ELF-1 (cell line): ENCODE data around the gene GNB1.

Experiments
- DNase-seq: peaks from one replicate; pipeline ENCODE4 v3.0.0-alpha.2; 2016; ENCODE audit warnings: low read depth, low spot score

The GNB1 gene

DNA sequence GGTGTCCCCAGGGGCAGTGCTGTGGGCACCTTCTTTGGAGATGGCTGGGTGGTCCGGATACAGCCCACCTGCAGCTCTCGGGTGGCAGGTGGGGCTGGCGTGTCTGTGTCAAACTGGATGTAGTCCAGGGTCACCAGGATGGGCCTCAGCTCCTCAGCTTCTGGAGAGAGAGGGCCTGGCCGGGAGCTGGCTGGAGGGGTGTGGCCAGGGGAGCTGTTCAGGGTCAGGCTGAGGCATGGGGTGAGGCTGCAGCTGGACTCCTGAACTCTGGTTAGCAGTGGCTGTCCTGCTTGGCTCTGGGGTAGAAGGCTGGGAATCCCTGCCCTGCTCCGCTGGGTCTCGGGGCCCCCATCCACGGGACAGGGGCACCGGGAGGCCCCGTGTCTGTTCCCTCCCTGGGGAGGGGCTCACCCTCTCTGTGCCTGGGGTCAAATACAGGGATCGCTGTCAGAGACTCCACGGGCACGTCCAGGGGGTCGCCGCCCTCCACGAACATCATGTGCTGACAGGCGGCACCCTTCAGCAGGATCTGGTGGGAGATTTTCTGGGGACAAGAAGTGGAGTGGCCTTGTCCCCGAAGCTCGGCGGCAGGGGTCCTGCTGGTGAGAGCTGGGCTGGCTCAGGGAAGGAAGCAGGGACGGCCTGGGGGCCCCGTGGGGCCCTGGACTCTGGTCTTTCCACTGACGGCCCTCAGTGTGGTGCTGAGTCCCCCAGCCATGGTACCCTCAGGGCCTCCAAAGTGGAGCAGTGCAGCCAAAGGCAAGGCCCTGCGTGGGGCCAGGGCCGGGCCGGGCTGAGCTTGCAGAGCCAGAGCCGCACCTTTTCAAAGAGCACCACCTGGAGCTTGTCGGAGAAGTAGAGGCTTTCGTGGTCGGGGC, 32.3 kb upstream of the GNB1 start:
- DNase-seq: peak; percentile 33

- no peak for DNase-seq
Observed at GRCh38 chr1:1922702-1922955, 31.7 kb upstream of the GNB1 start.

DNA sequence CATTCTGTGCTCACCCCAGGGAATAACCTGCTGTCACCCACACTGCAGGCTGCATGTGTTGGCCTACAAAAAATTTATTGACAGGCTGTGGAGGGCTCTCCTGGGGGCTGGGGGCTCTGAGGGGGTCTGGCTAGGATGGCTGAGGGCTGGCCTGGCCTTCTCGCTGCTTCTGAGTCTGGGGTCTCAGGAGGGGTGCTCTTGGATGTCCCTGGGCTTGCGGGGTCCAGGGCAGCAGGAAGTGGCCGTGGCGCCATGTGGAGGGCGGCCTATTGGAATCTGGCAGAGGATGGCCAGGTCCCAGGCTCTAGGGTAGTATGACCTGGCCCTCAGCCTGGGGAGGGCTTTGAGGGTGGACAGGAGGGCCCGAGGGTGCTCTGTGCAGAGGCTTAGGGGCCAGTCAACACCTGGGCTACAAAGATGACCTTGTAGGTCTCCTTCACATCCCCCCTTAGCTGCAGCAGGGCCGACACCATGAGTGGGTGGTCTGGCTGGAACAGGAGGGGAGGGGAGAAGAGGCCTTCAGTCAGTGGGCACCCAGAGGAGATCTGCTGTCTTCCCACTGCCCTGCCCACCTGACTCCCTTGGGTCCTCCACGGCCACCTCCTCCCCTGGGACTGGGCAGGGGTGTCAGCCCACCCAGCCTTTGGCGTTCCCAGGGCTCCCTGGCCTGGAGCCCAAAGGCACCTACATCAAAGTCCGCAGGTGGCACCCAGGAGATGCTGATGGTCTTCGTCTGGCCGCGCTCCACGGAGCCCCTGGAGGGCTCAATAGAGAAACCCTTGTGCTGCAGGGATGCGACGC, 31.2 kb upstream of the GNB1 start:
- no peak for DNase-seq

- no peak for DNase-seq
Observed at GRCh38 chr1:1921459-1921862, 30.6 kb upstream of the GNB1 start.

- DNase-seq: no peak
Observed at GRCh38 chr1:1920608-1921458, 29.9 kb upstream of the GNB1 start.

GRCh38 chr1:1920057-1920607, 29.2 kb upstream of the GNB1 start:
- DNase-seq: no peak

- peak; percentile 100 for DNase-seq
Observed at GRCh38 chr1:1919304-1920056, 28.6 kb upstream of the GNB1 start.

DNA sequence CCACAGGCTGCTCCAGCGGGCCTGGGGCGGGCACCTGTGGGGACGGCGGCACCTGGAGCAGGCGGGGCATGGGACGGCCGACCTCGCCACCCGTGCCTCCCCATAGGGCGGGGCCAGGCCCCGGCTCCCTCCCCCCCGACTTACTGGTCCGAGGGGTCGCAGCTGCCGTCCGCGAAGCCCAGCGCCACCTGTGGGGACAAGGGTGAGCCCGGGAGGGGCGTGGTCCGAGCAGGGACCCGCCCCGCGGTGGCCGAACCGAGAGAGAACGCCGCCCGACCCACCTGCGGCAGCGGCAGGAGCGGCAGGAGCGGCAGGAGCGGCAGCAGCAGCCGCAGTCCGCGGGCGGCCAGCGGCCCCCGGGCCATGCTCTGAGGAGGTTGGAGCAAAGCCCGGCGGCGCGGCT, 28.0 kb upstream of the GNB1 start, which contains the start of gene TMEM52:
Gene TMEM52, minus strand, starts transcription at position 379 of the 403 bp plus-strand sequence. Its CDS starts 14 bp downstream, at position 365.
- DNase-seq: no peak

DNA sequence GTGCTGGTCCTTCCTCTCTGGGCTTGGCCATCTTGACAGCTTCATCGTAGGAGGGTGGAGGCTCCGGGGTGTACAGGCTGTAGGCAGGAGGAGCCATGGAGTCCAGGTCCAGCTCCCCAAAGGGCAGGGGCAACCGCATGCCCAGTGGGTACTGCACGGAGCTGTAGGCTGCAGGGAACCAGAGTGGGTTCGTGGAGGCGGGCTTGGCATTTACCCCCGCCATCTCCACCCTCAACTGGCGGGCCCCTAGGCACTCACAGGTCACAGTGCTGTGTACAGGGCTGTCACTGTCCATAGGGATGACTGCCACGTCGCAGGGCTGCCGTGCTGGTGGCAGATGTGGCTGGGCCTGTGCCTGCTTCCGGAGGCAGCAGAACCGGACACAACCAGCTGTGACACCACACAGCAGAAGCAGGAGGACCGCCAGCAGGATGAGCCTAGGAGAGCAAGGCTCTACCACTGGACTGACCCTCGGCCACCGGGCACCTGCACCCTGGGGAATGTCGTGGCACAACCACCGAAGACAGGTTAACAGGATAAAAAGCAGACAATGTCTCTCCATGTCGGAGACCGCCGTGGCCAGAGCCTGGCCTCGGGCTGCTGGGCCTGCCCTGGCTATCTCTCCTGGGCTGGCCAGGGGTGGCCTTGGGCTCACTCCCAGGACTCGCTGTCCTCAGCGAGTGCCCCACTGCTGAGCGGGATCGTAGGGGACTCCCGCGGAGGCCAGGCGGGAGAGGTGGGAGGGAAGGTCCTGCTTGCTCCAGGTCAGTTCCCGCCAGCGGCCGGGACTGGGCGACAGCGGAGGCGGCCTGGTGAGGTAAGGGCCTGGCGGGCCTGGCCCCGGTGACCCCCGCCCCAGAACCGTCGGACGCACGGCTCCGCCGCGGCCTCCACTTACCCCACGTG, 27.4 kb upstream of the GNB1 start:
- DNase-seq: no peak

DNA sequence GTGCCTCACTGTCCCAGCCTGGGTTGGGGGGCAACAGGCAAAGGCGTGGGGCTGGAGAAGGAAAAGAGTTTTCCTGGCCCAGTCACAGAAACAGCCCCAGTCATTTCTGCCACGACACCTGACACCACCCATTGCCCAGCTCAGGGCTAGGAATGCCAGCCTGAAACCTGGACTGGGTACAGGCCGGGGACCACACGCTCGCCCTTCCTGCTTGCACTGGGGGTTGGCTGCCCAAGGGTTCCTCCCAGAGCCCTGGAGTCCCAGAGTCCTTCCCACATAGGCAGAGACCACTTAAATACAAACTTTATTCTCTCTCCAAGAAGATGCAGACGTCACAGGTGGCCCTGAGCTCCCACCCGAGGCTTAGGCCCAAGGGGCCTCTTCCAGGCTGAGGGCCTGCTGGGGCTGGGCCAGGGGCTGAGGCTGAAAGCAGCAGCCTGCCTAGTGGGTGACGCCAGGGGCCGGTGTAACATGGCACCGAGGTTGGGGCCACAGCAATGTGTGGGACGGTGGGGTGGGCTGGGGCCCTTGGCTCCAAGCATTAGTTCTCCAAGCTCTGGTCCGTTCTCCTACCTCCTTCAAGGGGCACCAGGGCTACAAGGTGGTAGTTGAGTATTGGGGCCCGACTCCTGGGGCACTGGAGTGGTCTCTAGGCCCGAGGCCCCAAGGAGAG, 26.6 kb upstream of the GNB1 start:
- no peak for DNase-seq

GRCh38 chr1:1916851-1917251, 26.0 kb upstream of the GNB1 start:
- DNase-seq: no peak

- no peak for DNase-seq
Observed at GRCh38 chr1:1915911-1916840, 25.3 kb upstream of the GNB1 start.

DNA sequence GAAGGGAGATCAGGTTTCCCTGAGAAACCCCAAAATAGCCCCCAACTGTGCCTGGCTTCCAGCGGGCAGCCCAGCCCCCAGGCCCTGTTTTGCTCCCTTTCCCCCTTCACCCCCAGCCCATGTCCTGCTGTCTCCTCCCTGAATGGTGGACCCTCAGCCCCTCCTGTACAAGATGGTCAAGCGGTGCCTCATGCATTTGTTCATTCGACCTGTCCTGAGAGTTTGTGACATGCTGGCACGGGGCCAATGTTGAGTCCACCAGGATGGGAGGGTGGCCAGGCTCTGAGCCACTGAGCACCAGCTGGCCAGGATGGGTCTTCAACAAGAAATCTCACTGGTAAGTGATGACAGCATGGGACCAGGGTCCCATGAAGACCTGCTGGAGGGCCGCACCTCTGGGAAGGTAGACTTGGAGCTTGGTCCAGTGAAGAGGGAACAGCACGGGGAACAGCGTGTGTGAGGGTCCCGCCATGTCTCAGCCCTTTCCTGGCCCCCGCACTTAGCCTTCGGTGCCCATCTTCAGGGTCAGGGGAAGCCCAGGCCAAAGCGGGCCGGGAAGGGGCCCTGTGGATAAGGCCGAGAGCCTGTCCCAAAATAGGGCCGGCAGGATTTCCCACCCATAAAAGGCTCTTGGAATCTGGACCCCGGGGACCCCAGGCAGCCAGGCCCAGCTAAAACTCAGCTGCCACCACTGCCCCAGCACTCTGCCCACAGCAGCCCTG, 24.2 kb upstream of the GNB1 start, which contains the start of gene CALML6:
Gene CALML6, plus strand, starts transcription at position 290 of the 722 bp plus-strand sequence. Its CDS starts 21 bp downstream, at position 311.
- no peak for DNase-seq

DNA sequence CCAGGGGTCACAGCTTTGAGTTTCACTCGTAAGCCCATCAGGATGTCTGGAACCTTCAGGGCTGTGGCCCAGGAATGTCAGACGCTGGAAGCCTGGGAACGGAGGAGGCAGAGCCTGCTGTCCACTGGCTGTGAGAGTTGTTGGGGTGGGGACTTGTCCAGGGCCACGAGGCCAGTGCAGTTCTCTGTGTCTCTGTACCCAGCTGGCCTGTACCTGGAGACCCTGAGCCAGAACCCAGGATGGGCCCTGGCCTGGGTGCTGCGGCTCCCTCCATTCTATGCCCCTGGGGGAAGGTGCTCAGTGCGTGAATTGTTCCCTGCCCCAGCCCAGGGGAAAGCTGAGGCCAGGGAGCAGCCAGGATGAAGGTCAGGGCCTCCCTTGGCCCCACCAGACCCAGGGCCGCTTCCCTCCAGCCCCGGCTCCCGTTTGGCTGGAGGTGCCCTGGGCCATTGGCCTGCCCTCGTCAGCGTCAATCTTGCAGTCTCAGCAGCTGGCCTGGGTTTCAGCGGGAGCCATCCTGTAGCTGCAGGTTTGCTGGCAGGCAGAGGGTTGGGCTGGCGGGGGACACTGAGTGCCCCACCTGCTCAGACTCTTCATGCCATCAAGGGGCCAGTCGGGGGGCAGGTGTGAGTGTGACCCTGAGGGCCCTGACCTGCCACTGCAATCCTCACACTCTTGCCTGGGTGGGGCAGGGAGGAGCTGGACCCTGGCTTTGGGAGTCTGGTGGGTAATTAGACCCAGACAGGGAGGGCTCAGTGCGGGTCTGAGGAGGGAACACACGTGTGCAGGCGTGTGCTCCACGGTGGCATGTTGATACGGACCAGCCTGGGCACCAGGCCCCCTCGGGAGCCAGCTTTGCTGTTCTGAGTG, 23.4 kb upstream of the GNB1 start:
- peak; percentile 50 for DNase-seq

- DNase-seq: no peak
Observed at GRCh38 chr1:1911350-1912041, 20.6 kb upstream of the GNB1 start.
